HCT116 (cell line): ENCODE measurements around the gene PROSER2. TPM values are rescaled to one million over a fixed set of nuclear protein-coding genes. Genes with fewer than 3 reads are reported as not detected.

Source experiments
- ATAC-seq: fragments of 200-7000 bp; cut with Tn5 transposase; 2 replicates; pipeline ENCODE4 v1.9.1; 2020; ENCODE audit warnings: mild to moderate bottlenecking, moderate library complexity
- BruUV-seq: library from RNA; stranded (reverse); fragments of 400-500 nt; replicated peaks from 2 replicates; lab custom pipeline; 2021; lab: Mats Ljungman, UMichigan
- CTCF ChIA-PET: fragments of 300-600 bp; sonication (Branson Sonifier 250); formaldehyde crosslinking; loops from one replicate; lab custom pipeline; 2021; ENCODE audit warnings: antibody characterized with exemption; lab: Charles Lee
- POLR2A ChIA-PET: fragments of 300-600, 350-600 bp; sonication (Branson Sonifier 250); formaldehyde crosslinking; loops from one replicate; lab custom pipeline; 2021; ENCODE audit warnings: antibody characterized with exemption; lab: Charles Lee
- RAD21 ChIA-PET, 2 experiments: fragments of 300-600 bp; sonication (Branson Sonifier 250); formaldehyde crosslinking; loops; one replicate each; lab custom pipeline; 2023; ENCODE audit warnings: low total read pairs in 2 of 2; ENCODE audit not compliant: uncharacterized antibody in 2 of 2, unreplicated experiment in 2 of 2, low non-redundant PET in 1 of 2; lab: Charles Lee
- DNase-seq: peaks from one replicate; pipeline ENCODE4 v3.0.0-alpha.2; 2010; ENCODE audit warnings: low read depth, low spot score
- H2AFZ ChIP-seq: fragments of 200-600 bp; shearing (Covaris generic), sonication (generic); 2 replicates; pipeline ENCODE4 v1.6.1; 2017; ENCODE audit warnings: low read depth, mixed run types, mixed read lengths, antibody characterized with exemption, low read length; ENCODE audit not compliant: poor library complexity, severe bottlenecking
- H3K27ac ChIP-seq: 2 replicates; pipeline ENCODE4 v1.5.1; 2012; ENCODE audit warnings: low read depth, low read length
- H3K27me3 ChIP-seq: fragments of 200-600 bp; sonication (generic); 2 replicates; pipeline ENCODE4 v1.6.1; 2016; ENCODE audit warnings: mixed run types, low read length, mixed read lengths; ENCODE audit not compliant: insufficient read depth
- H3K36me3 ChIP-seq, 2 experiments: fragments of 200-500 bp in 1 of 2; fragments of 200-600 bp in 1 of 2; sonication (Bioruptor generic) in 1 of 2; sonication (generic) in 1 of 2; 2 replicates each; pipeline versions ENCODE4 v1.5.1 to v1.6.1; 2014 to 2016; ENCODE audit warnings: low read length in 2 of 2, inconsistent platforms in 1 of 2, mixed read lengths in 1 of 2, mixed run types in 1 of 2; ENCODE audit not compliant: insufficient read depth in 2 of 2, control insufficient read depth in 1 of 2
- H3K4me1 ChIP-seq, 2 experiments: fragments of 200-600 bp in 1 of 2; sonication (generic) in 1 of 2; 2 replicates each; pipeline versions ENCODE4 v1.5.1 to v1.6.1; 2012 to 2017; ENCODE audit warnings: low read length in 2 of 2, inconsistent platforms in 1 of 2, mild to moderate bottlenecking in 1 of 2, mixed read lengths in 1 of 2, mixed run types in 1 of 2, moderate library complexity in 1 of 2; ENCODE audit not compliant: insufficient read depth in 2 of 2, control insufficient read depth in 1 of 2
- H3K4me2 ChIP-seq: fragments of 200-600 bp; sonication (generic); 2 replicates; pipeline ENCODE4 v1.6.1; 2017; ENCODE audit warnings: mixed run types, low read length, mixed read lengths
- H3K4me3 ChIP-seq, 2 experiments: fragments of 200-600 bp in 1 of 2; sonication (generic) in 1 of 2; replicated peaks in 1 of 2; 2 replicates each; pipeline ENCODE4 v1.5.1; 2011 to 2016; ENCODE audit warnings: low read length in 2 of 2, control low read depth in 1 of 2, low read depth in 1 of 2, mild to moderate bottlenecking in 1 of 2, mixed read lengths in 1 of 2, mixed run types in 1 of 2
- H3K79me2 ChIP-seq: fragments of 200-600 bp; sonication (generic); 2 replicates; pipeline ENCODE4 v1.6.1; 2017; ENCODE audit warnings: mild to moderate bottlenecking, mixed run types, low read length, moderate library complexity, mixed read lengths; ENCODE audit not compliant: insufficient read depth
- H3K9ac ChIP-seq: fragments of 200-600 bp; sonication (generic); 2 replicates; pipeline ENCODE4 v1.6.1; 2016; ENCODE audit warnings: low read length, mixed read lengths
- H3K9me2 ChIP-seq: fragments of 200-600 bp; sonication (generic), shearing (Covaris generic); 2 replicates; pipeline ENCODE4 v1.6.1; 2017; ENCODE audit warnings: mixed run types, mild to moderate bottlenecking, moderate library complexity; ENCODE audit not compliant: insufficient read depth
- H3K9me3 ChIP-seq, 2 experiments: fragments of 200-500 bp in 1 of 2; fragments of 200-600 bp in 1 of 2; sonication (Bioruptor generic) in 1 of 2; sonication (generic) in 1 of 2; 2 replicates each; pipeline ENCODE4 v1.6.1; 2014 to 2017; ENCODE audit warnings: low read length in 2 of 2, mixed read lengths in 2 of 2, inconsistent platforms in 1 of 2, low read depth in 1 of 2, mild to moderate bottlenecking in 1 of 2, mixed run types in 1 of 2, moderate library complexity in 1 of 2; ENCODE audit not compliant: control insufficient read depth in 1 of 2, insufficient read depth in 1 of 2
- H4K20me1 ChIP-seq: fragments of 200-600 bp; sonication (generic), shearing (Covaris generic); 2 replicates; pipeline ENCODE4 v1.6.1; 2017; ENCODE audit warnings: mixed run types, mild to moderate bottlenecking, moderate library complexity; ENCODE audit not compliant: insufficient read depth
- ATF3 ChIP-seq: IDR thresholded peaks from 2 replicates; pipeline ENCODE4 v1.6.1; 2012
- CBX3 ChIP-seq: IDR thresholded peaks from 2 replicates; pipeline ENCODE4 v1.6.1; 2012; ENCODE audit warnings: low read depth
- CTCF ChIP-seq, 3 experiments: fragments of 200-600 bp in 1 of 3; sonication (generic) in 1 of 3; IDR thresholded peaks in 2 of 3; conservative IDR thresholded peaks in 1 of 3; 2 replicates each; pipeline ENCODE4 v1.5.1; 2012 to 2017; ENCODE audit warnings: low read depth in 2 of 3, low read length in 2 of 3, antibody characterized with exemption in 1 of 3, borderline replicate concordance in 1 of 3, control low read depth in 1 of 3, mild to moderate bottlenecking in 1 of 3, mixed read lengths in 1 of 3, mixed run types in 1 of 3, moderate library complexity in 1 of 3; ENCODE audit not compliant: insufficient read depth in 1 of 3
- ELF1 ChIP-seq: IDR thresholded peaks from 2 replicates; pipeline ENCODE4 v1.6.1; 2012; ENCODE audit warnings: low read depth, borderline replicate concordance
- EZH2 ChIP-seq: fragments of 200-600 bp; sonication (generic); IDR thresholded peaks from 2 replicates; pipeline ENCODE4 v1.6.1; 2017; ENCODE audit warnings: antibody characterized with exemption, mixed run types
- EZH2phosphoT487 ChIP-seq: fragments of 200-600 bp; IDR thresholded peaks from 2 replicates; pipeline ENCODE4 v1.6.1; 2018; ENCODE audit warnings: antibody characterized with exemption, borderline replicate concordance
- FOSL1 ChIP-seq: IDR thresholded peaks from 2 replicates; pipeline ENCODE4 v1.6.1; 2012; ENCODE audit warnings: low read depth
- JUND ChIP-seq: IDR thresholded peaks from 2 replicates; pipeline ENCODE4 v1.6.1; 2012
- MAX ChIP-seq: IDR thresholded peaks from 2 replicates; pipeline ENCODE4 v1.6.1; 2012
- POLR2A ChIP-seq: IDR thresholded peaks from 2 replicates; pipeline ENCODE4 v1.7.0; 2011; ENCODE audit warnings: borderline replicate concordance; ENCODE audit not compliant: insufficient read depth, insufficient read length; ENCODE audit errors: extremely low read depth
- POLR2AphosphoS5 ChIP-seq: IDR thresholded peaks from 2 replicates; pipeline ENCODE4 v1.6.1; 2011; ENCODE audit warnings: mild to moderate bottlenecking, low read depth, low read length, moderate library complexity
- RAD21 ChIP-seq: IDR thresholded peaks from 2 replicates; pipeline ENCODE4 v1.6.1; 2012; ENCODE audit warnings: low read depth, mild to moderate bottlenecking
- REST ChIP-seq: IDR thresholded peaks from 2 replicates; pipeline ENCODE4 v1.6.1; 2012; ENCODE audit warnings: low read depth
- SIN3A ChIP-seq: IDR thresholded peaks from 2 replicates; pipeline ENCODE4 v1.6.1; 2012; ENCODE audit warnings: low read depth
- SP1 ChIP-seq: IDR thresholded peaks from 2 replicates; pipeline ENCODE4 v1.6.1; 2012; ENCODE audit warnings: low read depth
- SRF ChIP-seq: IDR thresholded peaks from 2 replicates; pipeline ENCODE4 v1.6.1; 2012; ENCODE audit warnings: low read depth
- TCF7L2 ChIP-seq: IDR thresholded peaks from 2 replicates; pipeline ENCODE4 v1.7.0; 2011; ENCODE audit warnings: borderline replicate concordance, inconsistent platforms; ENCODE audit not compliant: insufficient read depth, insufficient read length; ENCODE audit errors: extremely low read depth
- YY1 ChIP-seq: IDR thresholded peaks from 2 replicates; pipeline ENCODE4 v1.6.1; 2011; ENCODE audit warnings: low read length, low read depth, moderate library complexity, mild to moderate bottlenecking; ENCODE audit not compliant: insufficient replicate concordance; ENCODE audit errors: extremely low read depth
- ZBTB33 ChIP-seq: IDR thresholded peaks from 2 replicates; pipeline ENCODE4 v1.6.1; 2011; ENCODE audit warnings: mild to moderate bottlenecking, low read length, moderate library complexity; ENCODE audit not compliant: insufficient replicate concordance; ENCODE audit errors: extremely low read depth
- ZNF274 ChIP-seq: fragments of 200-500 bp; sonication (Bioruptor generic); IDR thresholded peaks from 2 replicates; pipeline ENCODE4 v1.6.1; 2014; ENCODE audit warnings: mild to moderate bottlenecking, low read depth, low read length, inconsistent platforms
- intact Hi-C: fragments of 100-400 bp; cut with micrococcal nuclease; formaldehyde crosslinking; loops from 2 replicates; pipeline ENCODE4 v1.10.0; 2022
- total RNA-seq: library from RNA; stranded (reverse); gene quantifications from one replicate; pipeline ENCODE4 v1.2.1, GENCODE V29; 2021; ENCODE audit not compliant: unreplicated experiment

The PROSER2 gene
- total RNA-seq, 1 experiment from 2014 or later: 46.2 TPM

GRCh38 chr10:11846542-11846941 lies 23.4 kb downstream of the PROSER2 start:
- H3K27me3 ChIP-seq: no peaks in the 10 kb centered on the region
- H3K9ac ChIP-seq: no peak overlapping the region
- H3K4me1 ChIP-seq: peaks cover 0 to 25% of the 10 kb centered on the region in 2 experiments; a peak in 2 of 4 replicates
- intact Hi-C loops: no loop called here
- no peak for TF ChIP-seq SIN3A
- no peak for TF ChIP-seq POLR2A
- no peak for TF ChIP-seq CBX3
- no peak for TF ChIP-seq EZH2
- TF ChIP-seq EZH2phosphoT487: no peak
- no peak for TF ChIP-seq ZNF274
- no peak for TF ChIP-seq ELF1
- no peak for TF ChIP-seq ATF3
- no peak for TF ChIP-seq FOSL1
- TF ChIP-seq SP1: no peak
- no peak for TF ChIP-seq CTCF (IDR thresholded peaks at IDR 0.05 in 2 of 3, conservative IDR thresholded peaks at IDR 0.05 in 1 of 3; ENCODE audit: borderline replicate concordance in 1 of 3, insufficient read depth in 1 of 3, low read depth in 2 of 3, low read length in 2 of 3)
- TF ChIP-seq RAD21: no peak
- TF ChIP-seq ZBTB33: no peak
- TF ChIP-seq REST: no peak
- no peak for TF ChIP-seq YY1
- TF ChIP-seq TCF7L2: no peak
- no peak for TF ChIP-seq SRF
- no peak for TF ChIP-seq MAX
- TF ChIP-seq POLR2AphosphoS5: no peak
- no peak for TF ChIP-seq JUND
- RAD21 ChIA-PET: no interaction called here
- BruUV-seq: no TSS peak
- H3K4me2 ChIP-seq: no peak overlapping the region
- H3K4me3 ChIP-seq: no peak overlapping the region
- CTCF ChIA-PET: no interaction called here
- ATAC-seq: no peak
- no peaks in the 10 kb centered on the region for H3K9me2 ChIP-seq
- peaks cover 14% of the 10 kb centered on the region; the same call in 1 of the 2 replicates for H4K20me1 ChIP-seq
- peaks cover 0 to 31% of the 10 kb centered on the region in 2 experiments; a peak in 2 of 4 replicates for H3K36me3 ChIP-seq
- H2AFZ ChIP-seq: no peak overlapping the region
- DNase-seq: no peak
- POLR2A ChIA-PET: no interaction called here
- no peak overlapping the region for H3K27ac ChIP-seq
- H3K79me2 ChIP-seq: peaks cover 97% of the 10 kb centered on the region
- no peaks in the 10 kb centered on the region for H3K9me3 ChIP-seq
